Measurements from ENCODE around the gene PCGF1. TPM values are rescaled to one million over a fixed set of nuclear protein-coding genes. Genes with fewer than 3 reads are reported as not detected.

The PCGF1 gene
- total and polyA plus RNA-seq, 9 of the 15 experiments (the other 6 are each of a cell fraction or from before 2014, with no cell fraction given), result 20.3 to 45.7 (median 29.3) TPM

GRCh38 chr2:74482801-74483674, 24.5 kb downstream of the PCGF1 start, which contains the start of the genes CCDC142 and TTC31 (continued):
- 0 out of 2 replicates have a peak, but pooled peaks have one; percentile 15 for TF ChIP-seq ZBTB7A (IDR thresholded peaks at IDR 0.05; ENCODE audit: borderline replicate concordance, control insufficient read depth, low read depth, low read length)
- peak; percentile 86 to 95 (median 92) for TF ChIP-seq CTCF (IDR thresholded peaks at IDR 0.05 in 2 of 3, conservative IDR thresholded peaks at IDR 0.05 in 1 of 3; ENCODE audit: insufficient read depth in 2 of 3, low read depth in 1 of 3, low read length in 3 of 3)
- TF ChIP-seq FOXK2 (conservative IDR thresholded peaks at IDR 0.05 in 1 of 2, IDR thresholded peaks at IDR 0.05 in 1 of 2; ENCODE audit: low read depth in 2 of 2), result peak; percentile 64 to 72; a peak in 3 of 4 replicates
- TF ChIP-seq NR2F6 (CRISPR knock-in tag; IDR thresholded peaks at IDR 0.05), result no peak
- TF ChIP-seq ZNF23 (CRISPR knock-in tag; IDR thresholded peaks at IDR 0.05), result no peak
- TF ChIP-seq KHSRP (IDR thresholded peaks at IDR 0.05), result no peak
- TF ChIP-seq DPF2 (IDR thresholded peaks at IDR 0.05), result peak; percentile 27; the same call in 1 of the 2 replicates
- TF ChIP-seq BCOR (IDR thresholded peaks at IDR 0.05), result peak; percentile 65; the same call in 1 of the 2 replicates
- TF ChIP-seq MXD1 (CRISPR knock-in tag; IDR thresholded peaks at IDR 0.05; ENCODE audit: borderline replicate concordance, poor library complexity, severe bottlenecking), result no peak
- TF ChIP-seq SNAPC5 (CRISPR knock-in tag; IDR thresholded peaks at IDR 0.05), result no peak
- TF ChIP-seq MNT (conservative IDR thresholded peaks at IDR 0.05), result peak; percentile 6 to 85
- TF ChIP-seq TBP (optimal IDR thresholded peaks at IDR 0.05; ENCODE audit: low read depth, low read length), result peak; percentile 84
- peak; percentile 13; the same call in 1 of the 2 replicates for TF ChIP-seq THAP7 (CRISPR knock-in tag; IDR thresholded peaks at IDR 0.05)
- 0 out of 2 replicates have a peak, but pooled peaks have one; percentile 77 for TF ChIP-seq LCOR (CRISPR knock-in tag; IDR thresholded peaks at IDR 0.05)
- TF ChIP-seq EHMT2 (IDR thresholded peaks at IDR 0.05), result peak; percentile 89
- no peak for TF ChIP-seq ARID2 (IDR thresholded peaks at IDR 0.05)
- no peak for TF ChIP-seq FOXJ3 (CRISPR knock-in tag; IDR thresholded peaks at IDR 0.05)
- no peak for TF ChIP-seq ZFP91 (CRISPR knock-in tag; IDR thresholded peaks at IDR 0.05)
- 0 out of 2 replicates have a peak, but pooled peaks have one; percentile 44 for TF ChIP-seq TARDBP (IDR thresholded peaks at IDR 0.05)

All from K562 (cell line).